Adrenal gland (tissue), 5 donors: ENCODE measurements around the gene SPEM1.

Source experiments
- POLR2A ChIP-seq, 2 donors: fragments of 450-650 bp; IDR thresholded peaks; one replicate each; pipeline ENCODE4 v1.6.1; 2017; ENCODE audit warnings: antibody characterized with exemption in 2 of 2, mild to moderate bottlenecking in 2 of 2, moderate library complexity in 1 of 2
- TF ChIP-seq, protein P1 (sequence below), 6 experiments: fragments of 450-650 bp in 4 of 6; fragments of 200-600 bp in 2 of 6; sonication (generic) in 1 of 6; IDR thresholded peaks; 1 replicate in 5 of 6; 2 replicates in 1 of 6; pipeline versions ENCODE4 v1.5.1 to v1.8.0; 2016 to 2021; ENCODE audit warnings: antibody characterized with exemption in 6 of 6, mild to moderate bottlenecking in 2 of 6, moderate library complexity in 1 of 6
- donor health status: DM: no; HTN: no; CAD: no.

DNA sequence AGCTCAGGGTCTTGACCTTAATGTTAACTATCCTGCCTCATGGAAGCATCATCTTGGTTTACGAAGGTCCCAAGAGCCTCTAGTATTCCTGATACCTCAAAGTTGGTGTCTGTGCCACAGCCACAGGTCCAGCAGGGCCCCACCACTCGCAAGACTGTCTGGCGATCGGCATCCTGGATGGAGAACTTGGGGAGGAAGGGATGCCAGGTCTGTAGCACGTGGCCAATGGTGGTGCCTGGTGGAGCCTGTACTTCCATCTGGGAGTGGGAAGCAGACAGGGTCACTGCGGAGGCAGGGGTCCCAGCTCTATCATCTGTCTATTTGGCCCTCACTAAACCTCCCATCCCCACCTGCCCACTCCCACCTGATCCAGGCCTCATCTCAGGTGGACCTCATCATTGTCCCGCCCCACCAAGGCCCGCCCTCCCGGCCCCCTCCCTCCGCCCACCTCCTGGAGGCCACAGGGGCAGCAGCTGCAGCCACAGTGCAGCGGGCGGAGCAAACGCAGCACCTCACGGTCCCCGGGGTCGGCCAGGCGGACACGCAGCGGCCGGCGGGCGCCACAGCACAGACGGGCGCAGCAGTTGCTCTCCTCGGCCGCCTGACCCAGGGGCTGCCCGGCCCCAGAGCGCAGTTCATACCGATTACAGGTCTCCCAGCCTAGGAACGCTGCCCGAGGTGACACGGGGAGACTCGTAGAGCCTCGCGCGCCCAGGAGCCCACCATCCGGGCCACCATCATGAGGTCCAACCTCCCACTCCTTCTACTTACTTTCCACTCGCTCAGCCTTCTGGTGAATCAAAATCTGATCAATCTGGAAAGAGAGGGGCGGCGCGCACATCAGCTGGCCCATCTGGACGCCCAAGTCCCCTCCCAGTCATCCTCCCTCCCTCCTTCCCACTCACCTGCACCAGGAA is 27.2 kb upstream of the SPEM1 start:
- TF ChIP-seq, protein P1, sequence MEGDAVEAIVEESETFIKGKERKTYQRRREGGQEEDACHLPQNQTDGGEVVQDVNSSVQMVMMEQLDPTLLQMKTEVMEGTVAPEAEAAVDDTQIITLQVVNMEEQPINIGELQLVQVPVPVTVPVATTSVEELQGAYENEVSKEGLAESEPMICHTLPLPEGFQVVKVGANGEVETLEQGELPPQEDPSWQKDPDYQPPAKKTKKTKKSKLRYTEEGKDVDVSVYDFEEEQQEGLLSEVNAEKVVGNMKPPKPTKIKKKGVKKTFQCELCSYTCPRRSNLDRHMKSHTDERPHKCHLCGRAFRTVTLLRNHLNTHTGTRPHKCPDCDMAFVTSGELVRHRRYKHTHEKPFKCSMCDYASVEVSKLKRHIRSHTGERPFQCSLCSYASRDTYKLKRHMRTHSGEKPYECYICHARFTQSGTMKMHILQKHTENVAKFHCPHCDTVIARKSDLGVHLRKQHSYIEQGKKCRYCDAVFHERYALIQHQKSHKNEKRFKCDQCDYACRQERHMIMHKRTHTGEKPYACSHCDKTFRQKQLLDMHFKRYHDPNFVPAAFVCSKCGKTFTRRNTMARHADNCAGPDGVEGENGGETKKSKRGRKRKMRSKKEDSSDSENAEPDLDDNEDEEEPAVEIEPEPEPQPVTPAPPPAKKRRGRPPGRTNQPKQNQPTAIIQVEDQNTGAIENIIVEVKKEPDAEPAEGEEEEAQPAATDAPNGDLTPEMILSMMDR (IDR thresholded peaks at IDR 0.05): no peak
- TF ChIP-seq POLR2A (IDR thresholded peaks at IDR 0.05): no peak
